Measurements from ENCODE around the gene WBP11. TPM values are rescaled to one million over a fixed set of nuclear protein-coding genes. Genes with fewer than 3 reads are reported as not detected.
A peak's percentile ranks its signal among the peaks of the same experiment; 100 is the strongest.

The WBP11 gene
- total RNA-seq, 1 experiment from 2014 or later = 67.4 TPM

- ATAC-seq (no peak), DNase-seq (ENCODE audit: low read depth, low spot score) (no peak)
- no peaks in the 10 kb centered on the region for H4K20me1 ChIP-seq (ENCODE audit: insufficient read depth)
- no peak overlapping the region for H3K4me2 ChIP-seq (ENCODE audit: low read length)
- no peaks in the 10 kb centered on the region for H3K9me2 ChIP-seq (ENCODE audit: insufficient read depth)
- no peaks in the 10 kb centered on the region for H3K9me3 ChIP-seq (ENCODE audit: control insufficient read depth in 1 of 2, insufficient read depth in 1 of 2, low read depth in 1 of 2, low read length in 2 of 2)
- no peaks in the 10 kb centered on the region for H3K4me1 ChIP-seq (ENCODE audit: control insufficient read depth in 1 of 2, insufficient read depth in 2 of 2, low read length in 2 of 2)
- H2AFZ ChIP-seq (ENCODE audit: low read depth, low read length, poor library complexity, severe bottlenecking) = no peak overlapping the region
- no peaks in the 10 kb centered on the region for H3K36me3 ChIP-seq (ENCODE audit: control insufficient read depth in 1 of 2, insufficient read depth in 2 of 2, low read length in 2 of 2)
- ChIA-PET RAD21 (ENCODE audit: low non-redundant PET in 1 of 2, low total read pairs in 2 of 2, uncharacterized antibody in 2 of 2, unreplicated experiment in 2 of 2) (interaction anchor here (0.8 to 1.4 kb wide), 1 partner anchor 185 kb away, joined by 3 to 6 read pairs; no protein-coding TSS in a partner anchor), CTCF (interaction anchor here (1.2 to 1.5 kb wide), 5 partner anchors 11 to 411 kb away, joined by 3 to 16 read pairs (median 3); partner anchors contain the start of gene RERG), POLR2A (interaction anchor here (1.7 to 2.0 kb wide), 2 partner anchors 7 to 40 kb away, joined by 5 to 7 read pairs; partner anchors contain the start of genes C12orf60 and WBP11)
- BruUV-seq (replicated peaks) = no TSS peak
- no peak overlapping the region for H3K9ac ChIP-seq (ENCODE audit: low read length)
- H3K4me3 ChIP-seq (replicated peaks in 1 of 2; ENCODE audit: low read depth in 1 of 2, low read length in 2 of 2) = no peak overlapping the region
- H3K27me3 ChIP-seq (ENCODE audit: insufficient read depth, low read length) = no peaks in the 10 kb centered on the region
- H3K79me2 ChIP-seq (ENCODE audit: insufficient read depth, low read length) = no peaks in the 10 kb centered on the region
- TF ChIP-seq POLR2AphosphoS5 (IDR thresholded peaks at IDR 0.05; ENCODE audit: low read depth, low read length) (no peak), SP1 (IDR thresholded peaks at IDR 0.05; ENCODE audit: low read depth) (no peak), ATF3 (IDR thresholded peaks at IDR 0.05) (no peak)
- intact Hi-C loops (cut with micrococcal nuclease) = no loop called here
- H3K27ac ChIP-seq (ENCODE audit: low read depth, low read length) = no peak overlapping the region
Measured at GRCh38 chr12:14810167-14810952, 7.1 kb upstream of the WBP11 start.

- Histone ChIP-seq H3K9ac (ENCODE audit: low read length) (peak overlapping the region; percentile 95), H2AFZ (ENCODE audit: low read depth, low read length, poor library complexity, severe bottlenecking) (peak overlapping the region; percentile 25), H3K27me3 (ENCODE audit: insufficient read depth, low read length) (no peaks in the 10 kb centered on the region), H4K20me1 (ENCODE audit: insufficient read depth) (no peaks in the 10 kb centered on the region), H3K27ac (ENCODE audit: low read depth, low read length) (peak overlapping the region; percentile 61; the same call in 1 of the 2 replicates), H3K79me2 (ENCODE audit: insufficient read depth, low read length) (peaks cover 53% of the 10 kb centered on the region), H3K4me3 (replicated peaks in 1 of 2; ENCODE audit: low read depth in 1 of 2, low read length in 2 of 2) (peak overlapping the region; percentile 86 to 94), H3K36me3 (ENCODE audit: control insufficient read depth in 1 of 2, insufficient read depth in 2 of 2, low read length in 2 of 2) (peaks cover 7 to 9% of the 10 kb centered on the region in 2 experiments), H3K4me2 (ENCODE audit: low read length) (peak overlapping the region; percentile 73), H3K9me3 (ENCODE audit: control insufficient read depth in 1 of 2, insufficient read depth in 1 of 2, low read depth in 1 of 2, low read length in 2 of 2) (no peaks in the 10 kb centered on the region), H3K4me1 (ENCODE audit: control insufficient read depth in 1 of 2, insufficient read depth in 2 of 2, low read length in 2 of 2) (peaks cover 6 to 15% of the 10 kb centered on the region in 2 experiments; a peak in 3 of 4 replicates), H3K9me2 (ENCODE audit: insufficient read depth) (no peaks in the 10 kb centered on the region)
- BruUV-seq (replicated peaks) = TSS peak; percentile 84
- CTCF ChIA-PET = interaction anchor here (0.9 to 1.4 kb wide), 4 partner anchors 8 to 728 kb away, joined by 3 to 5 read pairs (median 4); no protein-coding TSS in a partner anchor
- RAD21 ChIA-PET (ENCODE audit: low non-redundant PET in 1 of 2, low total read pairs in 2 of 2, uncharacterized antibody in 2 of 2, unreplicated experiment in 2 of 2) = no interaction called here
- POLR2A ChIA-PET = interaction anchor here (1.5 to 2.2 kb wide), 5 partner anchors 8 to 197 kb away, joined by 4 to 13 read pairs (median 7); a partner anchor contains a TSS
- intact Hi-C loops (cut with micrococcal nuclease) = no loop called here
- TF ChIP-seq SIN3A (IDR thresholded peaks at IDR 0.05; ENCODE audit: low read depth) = no peak
- TF ChIP-seq MAX (IDR thresholded peaks at IDR 0.05) = 0 out of 2 replicates have a peak, but pooled peaks have one; percentile 7
- ATAC-seq (peak; percentile 24), DNase-seq (ENCODE audit: low read depth, low spot score) (peak; percentile 2)
Measured at GRCh38 chr12:14803830-14804160, 517 bp upstream of the WBP11 start.
